ENCODE data around the gene TRIM73.
"Not testable (repeated sequence)": the region's sequence is repeated elsewhere in the genome, so short reads cannot be mapped to it uniquely, and the experiment has no call there.

DNA sequence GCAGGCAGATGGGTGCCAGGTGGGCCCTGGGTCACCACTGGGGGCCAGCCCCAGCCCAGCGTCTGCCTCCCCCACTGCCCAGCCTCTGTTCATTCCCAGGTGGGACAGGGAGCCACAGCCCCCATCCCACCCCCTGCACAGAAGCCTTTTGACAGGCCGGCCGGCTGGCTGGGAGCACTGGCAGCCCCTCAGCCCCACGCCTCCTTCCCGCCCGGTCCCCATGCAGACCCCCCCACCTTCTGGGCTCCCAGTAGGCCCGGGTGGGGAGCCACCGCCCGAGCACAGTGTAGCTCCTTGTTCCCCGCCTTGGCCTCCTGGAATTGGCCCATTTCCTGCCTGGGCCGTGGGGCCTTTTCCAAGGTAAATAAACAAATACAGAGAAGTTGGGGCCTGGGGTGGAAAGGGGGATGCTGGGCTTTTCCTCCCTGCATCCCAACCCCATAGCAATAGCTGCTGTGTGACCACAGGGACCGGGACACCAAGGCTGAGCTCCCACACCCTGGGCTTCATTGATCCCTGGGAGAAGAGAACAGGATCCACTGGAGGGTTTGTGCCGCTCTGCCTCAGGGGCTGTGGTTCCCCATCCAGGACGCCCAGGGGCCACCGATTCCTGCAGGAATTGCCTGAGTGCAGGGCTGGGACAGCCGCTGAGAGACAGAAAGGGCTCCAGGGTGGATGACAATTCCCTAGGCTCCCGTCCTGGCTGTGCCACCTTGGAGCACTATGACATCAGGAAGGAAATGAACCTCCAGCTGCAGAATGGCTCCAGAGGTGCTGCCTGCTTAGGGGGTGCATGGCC lies 20.7 kb upstream of the TRIM73 start:
- TF ChIP-seq, protein P1, sequence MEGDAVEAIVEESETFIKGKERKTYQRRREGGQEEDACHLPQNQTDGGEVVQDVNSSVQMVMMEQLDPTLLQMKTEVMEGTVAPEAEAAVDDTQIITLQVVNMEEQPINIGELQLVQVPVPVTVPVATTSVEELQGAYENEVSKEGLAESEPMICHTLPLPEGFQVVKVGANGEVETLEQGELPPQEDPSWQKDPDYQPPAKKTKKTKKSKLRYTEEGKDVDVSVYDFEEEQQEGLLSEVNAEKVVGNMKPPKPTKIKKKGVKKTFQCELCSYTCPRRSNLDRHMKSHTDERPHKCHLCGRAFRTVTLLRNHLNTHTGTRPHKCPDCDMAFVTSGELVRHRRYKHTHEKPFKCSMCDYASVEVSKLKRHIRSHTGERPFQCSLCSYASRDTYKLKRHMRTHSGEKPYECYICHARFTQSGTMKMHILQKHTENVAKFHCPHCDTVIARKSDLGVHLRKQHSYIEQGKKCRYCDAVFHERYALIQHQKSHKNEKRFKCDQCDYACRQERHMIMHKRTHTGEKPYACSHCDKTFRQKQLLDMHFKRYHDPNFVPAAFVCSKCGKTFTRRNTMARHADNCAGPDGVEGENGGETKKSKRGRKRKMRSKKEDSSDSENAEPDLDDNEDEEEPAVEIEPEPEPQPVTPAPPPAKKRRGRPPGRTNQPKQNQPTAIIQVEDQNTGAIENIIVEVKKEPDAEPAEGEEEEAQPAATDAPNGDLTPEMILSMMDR (IDR thresholded peaks at IDR 0.05): not testable (repeated sequence)
- TF ChIP-seq POLR2A, POLR2AphosphoS5, EP300 (IDR thresholded peaks at IDR 0.05): not testable (repeated sequence)
